ENCODE results near the gene CMTM2.

The CMTM2 gene

GRCh38 chr16:66568355-66568754 is 10.9 kb upstream of the CMTM2 start:
- no peak overlapping the region for H4K8ac ChIP-seq (ENCODE audit: low read length)
- no peak overlapping the region for H3K14ac ChIP-seq (ENCODE audit: low read length in 2 of 2)
- H3K4me1 ChIP-seq (ENCODE audit: control insufficient read depth, insufficient read depth, low read depth, low read length) = peaks cover 6% of the 10 kb centered on the region
- no peak overlapping the region for H3K18ac ChIP-seq (ENCODE audit: low read depth in 1 of 2, low read length in 2 of 2)
- WGBS = 94% methylated on average over 2 of the region's 2 CpGs
- H2BK12ac ChIP-seq (ENCODE audit: low read length in 2 of 2) = no peak overlapping the region
- no peak overlapping the region for H2AK5ac ChIP-seq (ENCODE audit: low read length, severe bottlenecking)
- no peak overlapping the region for H2BK120ac ChIP-seq (ENCODE audit: low read depth, low read length)
- peaks cover 16 to 31% of the 10 kb centered on the region in 2 experiments for H3K36me3 ChIP-seq (ENCODE audit: control insufficient read depth in 1 of 2, insufficient read depth in 2 of 2, low read depth in 1 of 2, low read length in 2 of 2)
- H3K23ac ChIP-seq (ENCODE audit: low read length in 2 of 2) = no peak overlapping the region
- no peak overlapping the region for H3K9ac ChIP-seq (ENCODE audit: low read length)
- H2BK5ac ChIP-seq (ENCODE audit: low read depth, low read length, poor library complexity, severe bottlenecking) = no peak overlapping the region
- H2BK15ac ChIP-seq (ENCODE audit: low read depth, poor library complexity, severe bottlenecking) = no peak overlapping the region
- no peak overlapping the region for H4K91ac ChIP-seq (ENCODE audit: low read length)
- H3K27me3 ChIP-seq (ENCODE audit: control insufficient read depth in 1 of 2, insufficient read depth in 1 of 2, low read length in 2 of 2) = no peaks in the 10 kb centered on the region
- H3K4me3 ChIP-seq (ENCODE audit: insufficient read depth in 1 of 2, low read depth in 1 of 2, low read length in 2 of 2) = no peak overlapping the region
- H3K4me2 ChIP-seq (ENCODE audit: low read length, poor library complexity, severe bottlenecking) = no peak overlapping the region
- peaks cover 11% of the 10 kb centered on the region for H3K79me1 ChIP-seq (replicated peaks; ENCODE audit: low read length, poor library complexity, severe bottlenecking)
- no peak overlapping the region for H3K4ac ChIP-seq (ENCODE audit: low read depth in 1 of 2, low read length in 2 of 2)
- H2AFZ ChIP-seq (ENCODE audit: low read depth, low read length) = no peak overlapping the region
- H3K27ac ChIP-seq (ENCODE audit: low read length, poor library complexity, severe bottlenecking) = no peak overlapping the region
- H3K9me3 ChIP-seq (ENCODE audit: control insufficient read depth, low read length) = no peaks in the 10 kb centered on the region
- no peak for DNase-seq

- WGBS = no CpG with 5 or more reads among the region's 1 CpG
Observed at GRCh38 chr16:66569131-66569530, 10.1 kb upstream of the CMTM2 start.

GRCh38 chr16:66569827-66570405 is 9.3 kb upstream of the CMTM2 start:
- Histone ChIP-seq H3K9ac (ENCODE audit: low read length) (peak overlapping the region; percentile 28), H3K9me3 (ENCODE audit: control insufficient read depth, low read length) (no peaks in the 10 kb centered on the region), H3K36me3 (ENCODE audit: control insufficient read depth in 1 of 2, insufficient read depth in 2 of 2, low read depth in 1 of 2, low read length in 2 of 2) (peaks cover 13 to 19% of the 10 kb centered on the region in 2 experiments), H3K27ac (ENCODE audit: low read length, poor library complexity, severe bottlenecking) (peak overlapping the region; percentile 21), H3K4me2 (ENCODE audit: low read length, poor library complexity, severe bottlenecking) (no peak overlapping the region), H2BK15ac (ENCODE audit: low read depth, poor library complexity, severe bottlenecking) (no peak overlapping the region), H2BK12ac (ENCODE audit: low read length in 2 of 2) (no peak overlapping the region), H3K27me3 (ENCODE audit: control insufficient read depth in 1 of 2, insufficient read depth in 1 of 2, low read length in 2 of 2) (no peaks in the 10 kb centered on the region), H4K8ac (ENCODE audit: low read length) (no peak overlapping the region), H2AK5ac (ENCODE audit: low read length, severe bottlenecking) (no peak overlapping the region), H2BK5ac (ENCODE audit: low read depth, low read length, poor library complexity, severe bottlenecking) (no peak overlapping the region), H3K4me3 (ENCODE audit: insufficient read depth in 1 of 2, low read depth in 1 of 2, low read length in 2 of 2) (peak overlapping the region in 1 of 2 experiments; percentile 26), H3K4ac (ENCODE audit: low read depth in 1 of 2, low read length in 2 of 2) (no peak overlapping the region), H4K91ac (ENCODE audit: low read length) (no peak overlapping the region), H3K18ac (ENCODE audit: low read depth in 1 of 2, low read length in 2 of 2) (no peak overlapping the region), H3K14ac (ENCODE audit: low read length in 2 of 2) (no peak overlapping the region), H3K79me1 (replicated peaks; ENCODE audit: low read length, poor library complexity, severe bottlenecking) (peaks cover 10% of the 10 kb centered on the region), H2BK120ac (ENCODE audit: low read depth, low read length) (no peak overlapping the region), H3K4me1 (ENCODE audit: control insufficient read depth, insufficient read depth, low read depth, low read length) (peaks cover 6% of the 10 kb centered on the region), H2AFZ (ENCODE audit: low read depth, low read length) (no peak overlapping the region), H3K23ac (ENCODE audit: low read length in 2 of 2) (no peak overlapping the region)
- DNase-seq = peak; percentile 76
- 13% methylated on average over 2 of the region's 3 CpGs for WGBS

More at GRCh38 chr16:66569131-66569530, 10.1 kb upstream of the CMTM2 start:
- Histone ChIP-seq H3K9ac (ENCODE audit: low read length) (peak overlapping the region; percentile 13), H3K14ac (ENCODE audit: low read length in 2 of 2) (no peak overlapping the region), H3K4me3 (ENCODE audit: insufficient read depth in 1 of 2, low read depth in 1 of 2, low read length in 2 of 2) (no peak overlapping the region), H3K9me3 (ENCODE audit: control insufficient read depth, low read length) (no peaks in the 10 kb centered on the region), H2BK120ac (ENCODE audit: low read depth, low read length) (no peak overlapping the region), H3K4me1 (ENCODE audit: control insufficient read depth, insufficient read depth, low read depth, low read length) (peaks cover 6% of the 10 kb centered on the region), H2BK5ac (ENCODE audit: low read depth, low read length, poor library complexity, severe bottlenecking) (no peak overlapping the region), H3K79me1 (replicated peaks; ENCODE audit: low read length, poor library complexity, severe bottlenecking) (peaks cover 11% of the 10 kb centered on the region), H4K8ac (ENCODE audit: low read length) (no peak overlapping the region), H3K4ac (ENCODE audit: low read depth in 1 of 2, low read length in 2 of 2) (no peak overlapping the region), H3K27me3 (ENCODE audit: control insufficient read depth in 1 of 2, insufficient read depth in 1 of 2, low read length in 2 of 2) (no peaks in the 10 kb centered on the region), H3K4me2 (ENCODE audit: low read length, poor library complexity, severe bottlenecking) (no peak overlapping the region), H4K91ac (ENCODE audit: low read length) (no peak overlapping the region), H3K18ac (ENCODE audit: low read depth in 1 of 2, low read length in 2 of 2) (no peak overlapping the region), H2BK12ac (ENCODE audit: low read length in 2 of 2) (no peak overlapping the region), H3K27ac (ENCODE audit: low read length, poor library complexity, severe bottlenecking) (no peak overlapping the region), H2AK5ac (ENCODE audit: low read length, severe bottlenecking) (no peak overlapping the region), H3K23ac (ENCODE audit: low read length in 2 of 2) (no peak overlapping the region), H3K36me3 (ENCODE audit: control insufficient read depth in 1 of 2, insufficient read depth in 2 of 2, low read depth in 1 of 2, low read length in 2 of 2) (peaks cover 16 to 23% of the 10 kb centered on the region in 2 experiments), H2BK15ac (ENCODE audit: low read depth, poor library complexity, severe bottlenecking) (no peak overlapping the region), H2AFZ (ENCODE audit: low read depth, low read length) (no peak overlapping the region)
- peak; percentile 75 for DNase-seq

- H3K79me1 ChIP-seq (replicated peaks; ENCODE audit: low read length, poor library complexity, severe bottlenecking) = no peaks in the 10 kb centered on the region
- DNase-seq = no peak
- no peak overlapping the region for H2BK15ac ChIP-seq (ENCODE audit: low read depth, poor library complexity, severe bottlenecking)
Observed at GRCh38 chr16:66572356-66572755, 6.9 kb upstream of the CMTM2 start.

More at GRCh38 chr16:66572356-66572755, 6.9 kb upstream of the CMTM2 start:
- Histone ChIP-seq H2AK5ac (ENCODE audit: low read length, severe bottlenecking) (no peak overlapping the region), H3K14ac (ENCODE audit: low read length in 2 of 2) (no peak overlapping the region), H3K4ac (ENCODE audit: low read depth in 1 of 2, low read length in 2 of 2) (no peak overlapping the region), H2BK120ac (ENCODE audit: low read depth, low read length) (no peak overlapping the region), H2BK5ac (ENCODE audit: low read depth, low read length, poor library complexity, severe bottlenecking) (no peak overlapping the region), H4K8ac (ENCODE audit: low read length) (no peak overlapping the region), H2BK12ac (ENCODE audit: low read length in 2 of 2) (no peak overlapping the region), H3K9ac (ENCODE audit: low read length) (no peak overlapping the region), H3K4me1 (ENCODE audit: control insufficient read depth, insufficient read depth, low read depth, low read length) (peaks cover 4% of the 10 kb centered on the region), H3K4me3 (ENCODE audit: insufficient read depth in 1 of 2, low read depth in 1 of 2, low read length in 2 of 2) (no peak overlapping the region), H4K91ac (ENCODE audit: low read length) (no peak overlapping the region), H3K27ac (ENCODE audit: low read length, poor library complexity, severe bottlenecking) (no peak overlapping the region), H3K23ac (ENCODE audit: low read length in 2 of 2) (no peak overlapping the region), H3K9me3 (ENCODE audit: control insufficient read depth, low read length) (no peaks in the 10 kb centered on the region), H3K4me2 (ENCODE audit: low read length, poor library complexity, severe bottlenecking) (no peak overlapping the region), H3K27me3 (ENCODE audit: control insufficient read depth in 1 of 2, insufficient read depth in 1 of 2, low read length in 2 of 2) (no peaks in the 10 kb centered on the region), H3K36me3 (ENCODE audit: control insufficient read depth in 1 of 2, insufficient read depth in 2 of 2, low read depth in 1 of 2, low read length in 2 of 2) (no peaks in the 10 kb centered on the region), H3K18ac (ENCODE audit: low read depth in 1 of 2, low read length in 2 of 2) (peak overlapping the region in 1 of 2 experiments; percentile 18), H2AFZ (ENCODE audit: low read depth, low read length) (no peak overlapping the region)
- 77% methylated on average over 2 of the region's 2 CpGs for WGBS

Data from mesenchymal stem cell (in vitro differentiated cells and primary cell).